OCI-LY1 (cell line): ENCODE data around the gene MDC1.

Experiments used
- CTCF ChIP-seq: fragments of 200-600 bp; sonication (generic), shearing (Covaris generic); IDR thresholded peaks from 2 replicates; pipeline ENCODE4 v1.5.1; 2017; ENCODE audit warnings: mild to moderate bottlenecking, antibody characterized with exemption, low read length, moderate library complexity, mixed read lengths
- EZH2 ChIP-seq: fragments of 200-600 bp; sonication (generic), shearing (Covaris generic); IDR thresholded peaks from 2 replicates; pipeline ENCODE4 v1.8.0; 2017; ENCODE audit warnings: borderline replicate concordance, mixed run types, mild to moderate bottlenecking, antibody characterized with exemption, low read length, moderate library complexity, mixed read lengths

- TF ChIP-seq CTCF (no peak), EZH2 (no peak)
These were observed 21.5 kb upstream of the MDC1 start for GRCh38 chr6:30738532-30738931.
